Femur (tissue), 1 donor: Measurements from ENCODE around the gene AQR.
A peak's percentile ranks its signal among the peaks of the same experiment; 100 is the strongest.
"Not testable (repeated sequence)": the region's sequence is repeated elsewhere in the genome, so short reads cannot be mapped to it uniquely, and the experiment has no call there.

ENCODE experiments used
- DNase-seq: peaks from one replicate; pipeline ENCODE4 v3.0.0-alpha.2; 2017

Gene AQR

DNA sequence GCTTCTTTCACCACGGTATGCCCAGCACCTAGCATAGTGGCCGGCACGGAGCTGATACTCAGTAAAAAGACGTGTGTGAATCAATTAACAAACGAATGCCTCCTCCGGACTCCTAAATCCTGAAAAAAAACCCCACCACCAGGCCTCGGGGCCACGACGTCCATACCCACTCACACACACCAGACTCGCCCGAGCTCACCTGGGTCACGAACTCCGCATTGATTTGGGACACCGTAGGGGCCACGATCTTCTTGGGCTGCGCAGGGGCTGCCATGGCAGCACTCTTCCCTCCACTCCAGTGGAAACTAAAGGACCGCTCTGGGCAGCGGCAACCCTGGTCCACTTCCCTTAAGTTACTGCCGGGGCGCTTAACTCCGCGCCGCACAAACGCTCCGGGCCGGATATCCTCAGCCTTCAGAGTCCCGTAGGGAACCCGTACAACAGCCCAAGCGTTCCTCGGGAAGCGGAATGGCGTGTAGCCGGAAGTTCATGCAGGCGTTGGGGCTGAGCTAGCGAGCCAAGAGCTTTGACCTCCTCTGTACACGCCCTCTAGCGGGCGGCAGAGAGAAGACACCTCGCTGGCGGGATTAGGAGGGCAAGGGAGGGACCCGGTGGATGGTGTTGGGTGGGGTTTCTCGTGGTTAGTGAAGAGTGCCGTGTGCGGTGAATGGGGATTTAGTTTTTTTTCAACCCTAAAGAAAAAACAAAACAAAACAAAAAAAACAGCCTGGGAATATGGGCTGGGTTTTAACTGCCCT is at the start of gene AQR:
AQR (minus strand) TSS at position 403 of the 758 bp plus-strand sequence; CDS start at position 274, 129 bp downstream.
- DNase-seq, result peak; percentile 97

DNA sequence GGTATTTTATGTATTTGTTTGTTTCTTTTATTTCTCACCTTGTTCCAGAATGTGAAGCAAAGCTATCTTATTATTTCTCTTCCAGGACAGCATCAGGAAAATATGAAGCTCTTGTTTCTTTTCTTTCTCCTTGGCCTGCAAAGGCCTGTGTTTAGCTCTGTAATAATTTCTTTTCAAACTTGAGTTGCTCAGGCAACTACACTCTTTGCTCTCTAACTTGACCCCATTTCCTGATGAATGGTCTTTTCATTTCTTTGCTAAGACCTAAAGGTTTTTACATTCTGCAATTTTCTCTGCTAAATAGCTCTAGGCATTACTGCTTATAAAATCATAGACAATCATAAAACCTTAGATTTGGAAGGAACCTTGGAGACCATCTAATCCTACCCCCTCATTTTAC is 44.7 kb upstream of the AQR start:
- DNase-seq, result no peak

DNA sequence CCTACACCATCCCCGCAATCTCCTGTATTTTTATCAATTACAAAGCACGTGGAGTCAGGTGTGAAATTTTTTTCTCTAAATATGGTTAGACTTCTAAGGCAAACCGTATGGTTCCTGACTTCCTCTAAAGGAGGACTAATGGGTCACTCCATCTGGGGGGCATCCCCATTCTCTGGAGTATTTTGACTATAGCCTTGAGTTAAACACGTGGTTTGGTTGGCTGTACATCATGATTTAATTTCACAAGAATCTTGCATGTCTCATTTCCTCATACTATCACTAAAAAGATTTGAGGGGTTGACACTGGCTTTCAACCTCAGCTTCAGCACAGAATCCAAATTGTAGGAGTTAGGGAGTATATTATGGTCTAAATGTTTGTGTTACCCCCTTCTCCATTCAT is 43.8 kb upstream of the AQR start:
- DNase-seq, result no peak

DNA sequence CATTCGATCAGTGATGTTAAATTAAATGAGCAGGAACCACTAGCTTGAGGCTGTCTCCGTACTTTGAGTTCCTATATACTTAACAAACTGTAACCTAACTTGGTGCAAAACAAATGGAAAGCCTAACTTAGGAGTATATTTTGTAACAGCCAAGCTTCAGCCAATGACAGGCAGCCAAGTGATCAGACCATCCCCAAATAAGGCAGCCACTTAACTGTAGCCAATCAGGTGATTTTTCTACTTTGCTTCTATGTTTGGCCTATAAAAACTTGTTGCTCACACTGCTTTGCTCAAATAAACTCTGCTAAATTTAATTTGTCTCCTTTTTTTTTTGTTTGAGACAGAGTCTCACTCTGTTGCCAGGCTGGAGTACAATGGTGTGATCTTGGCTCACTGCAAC is 37.9 kb upstream of the AQR start:
- no peak for DNase-seq

DNA sequence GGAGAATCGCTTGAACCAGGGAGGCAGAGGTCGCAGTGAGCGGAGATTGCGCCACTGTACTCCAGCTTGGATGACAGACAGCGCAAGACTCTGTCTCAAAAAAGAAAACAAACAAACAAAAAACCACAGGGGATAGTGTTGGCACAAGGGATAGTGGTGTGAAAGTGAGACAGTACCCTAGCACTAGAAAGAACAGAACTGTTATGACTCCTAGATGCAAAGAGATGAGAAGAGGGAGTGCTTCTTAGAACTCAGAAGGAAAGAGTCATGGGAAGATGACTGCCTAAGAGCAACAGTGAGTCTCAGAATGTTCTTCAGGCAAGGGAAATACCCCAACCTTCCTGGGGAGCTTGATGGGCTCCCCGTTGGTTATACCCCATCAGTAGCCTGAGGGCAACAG is 36.4 kb upstream of the AQR start:
- DNase-seq, result no peak

DNA sequence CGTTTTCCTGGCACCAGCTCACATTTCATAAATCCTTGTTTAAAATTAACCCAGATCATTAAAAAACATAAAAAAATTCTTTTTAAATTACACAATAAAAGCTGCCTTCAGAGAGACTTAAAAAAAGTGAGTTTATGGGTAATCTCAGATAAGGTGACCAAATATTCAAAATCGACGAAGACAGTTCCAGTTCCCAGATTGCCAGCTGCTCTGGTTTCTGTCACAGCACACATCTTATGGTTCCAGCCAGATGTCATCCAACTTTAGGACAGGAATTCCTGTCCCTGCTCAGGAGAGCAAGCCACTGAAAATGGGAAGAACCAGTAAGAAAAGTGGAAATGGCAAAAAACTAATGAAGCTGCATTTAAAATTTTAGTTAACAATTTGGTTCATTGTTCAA is 34.4 kb upstream of the AQR start:
- no peak for DNase-seq

DNA sequence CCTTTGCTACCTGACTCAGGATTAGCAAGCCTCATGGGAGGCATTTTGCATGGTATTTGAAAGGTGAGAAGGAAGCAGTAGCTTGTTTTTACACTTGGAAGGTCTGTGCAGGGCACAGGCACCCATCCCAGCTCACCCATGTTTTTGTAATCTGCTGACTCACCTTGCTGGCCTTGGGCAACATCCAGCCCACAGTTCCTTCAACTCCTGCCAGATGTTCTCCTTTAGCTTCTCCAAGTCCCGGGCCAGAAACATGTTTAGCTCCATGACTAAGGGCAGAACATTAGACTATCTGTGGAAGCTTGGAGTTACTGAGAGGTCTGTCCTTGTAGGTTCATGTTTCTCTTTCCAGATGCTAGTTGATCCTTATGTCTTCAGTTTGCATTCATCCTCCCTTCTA is 31.0 kb upstream of the AQR start:
- DNase-seq, result no peak

DNA sequence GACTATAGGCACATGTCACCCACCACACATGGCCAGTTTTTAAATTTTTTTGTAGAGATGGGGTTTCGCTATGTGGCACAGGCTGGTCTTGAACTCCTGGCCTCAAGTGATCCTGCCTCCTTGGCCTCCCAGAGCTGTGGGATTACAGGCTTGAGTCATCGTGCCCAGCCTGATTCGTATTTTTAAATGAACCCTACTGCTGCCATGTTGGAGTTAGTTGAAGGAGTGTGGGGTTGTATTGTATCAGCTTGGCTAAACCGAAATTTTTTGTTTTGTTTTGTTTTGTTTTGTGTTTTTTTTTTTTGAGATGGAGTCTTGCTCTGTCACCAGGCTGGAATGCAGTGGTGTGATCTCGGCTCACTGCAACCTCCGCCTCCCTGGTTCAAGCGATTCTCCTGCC is 30.4 kb upstream of the AQR start:
- DNase-seq, result no peak

DNA sequence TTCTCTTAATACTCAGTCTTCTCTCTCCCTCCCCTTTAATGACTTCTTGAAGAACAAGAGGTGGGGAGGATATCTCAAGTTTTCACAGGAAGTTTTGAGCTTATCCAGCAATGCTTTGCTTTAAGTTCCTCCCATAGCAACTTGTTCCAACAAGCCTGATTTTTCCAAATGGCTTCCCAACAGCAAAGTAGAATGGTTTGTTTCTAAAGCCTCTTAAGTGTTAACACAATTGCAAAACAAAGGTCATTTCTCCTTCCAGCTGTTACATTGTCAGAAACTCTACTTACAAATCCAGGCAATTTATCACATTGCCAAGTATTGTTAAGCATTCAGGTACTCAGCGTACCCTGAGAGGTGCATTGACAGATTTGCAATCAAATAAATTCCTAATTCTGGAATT is 25.4 kb upstream of the AQR start:
- no peak for DNase-seq

DNA sequence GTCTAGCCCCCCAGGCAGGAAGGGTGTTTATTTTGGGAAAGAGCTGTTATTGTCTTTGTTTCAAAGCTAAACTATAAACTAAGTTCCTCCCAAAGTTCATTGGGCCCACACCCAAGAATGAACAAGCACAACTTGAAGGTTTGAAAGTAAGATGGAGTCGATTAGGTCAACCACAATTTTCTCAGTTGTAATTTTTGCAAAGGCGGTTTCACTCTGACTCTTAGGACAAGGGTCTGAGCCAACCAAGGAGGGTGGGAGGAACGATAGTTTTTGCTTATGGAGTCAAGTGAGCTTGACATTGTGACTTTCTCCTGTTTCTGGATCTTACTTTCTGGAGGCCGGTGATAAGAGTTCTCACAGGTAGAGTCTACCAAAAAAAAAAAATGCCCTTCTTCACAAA is 24.3 kb upstream of the AQR start:
- DNase-seq, result no peak

DNA sequence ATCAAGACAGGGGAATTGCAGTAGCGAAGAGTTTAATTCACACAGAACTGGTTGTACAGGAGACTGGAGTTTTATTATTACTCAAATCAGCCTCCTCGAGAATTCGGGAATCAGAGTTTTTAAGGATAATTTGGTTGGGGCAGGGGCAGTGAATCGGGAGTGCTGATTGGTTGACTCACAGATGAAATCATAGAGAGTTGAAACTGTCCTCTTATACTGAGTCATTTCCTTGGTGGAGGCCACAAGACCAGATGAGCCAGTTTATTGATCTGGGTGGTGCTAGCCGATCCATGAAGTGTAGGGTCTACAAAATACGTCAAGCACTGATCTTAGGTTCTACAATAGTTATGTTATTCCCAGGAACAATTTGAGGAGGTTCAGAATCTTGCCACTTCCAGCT is 23.9 kb upstream of the AQR start:
- no peak for DNase-seq

DNA sequence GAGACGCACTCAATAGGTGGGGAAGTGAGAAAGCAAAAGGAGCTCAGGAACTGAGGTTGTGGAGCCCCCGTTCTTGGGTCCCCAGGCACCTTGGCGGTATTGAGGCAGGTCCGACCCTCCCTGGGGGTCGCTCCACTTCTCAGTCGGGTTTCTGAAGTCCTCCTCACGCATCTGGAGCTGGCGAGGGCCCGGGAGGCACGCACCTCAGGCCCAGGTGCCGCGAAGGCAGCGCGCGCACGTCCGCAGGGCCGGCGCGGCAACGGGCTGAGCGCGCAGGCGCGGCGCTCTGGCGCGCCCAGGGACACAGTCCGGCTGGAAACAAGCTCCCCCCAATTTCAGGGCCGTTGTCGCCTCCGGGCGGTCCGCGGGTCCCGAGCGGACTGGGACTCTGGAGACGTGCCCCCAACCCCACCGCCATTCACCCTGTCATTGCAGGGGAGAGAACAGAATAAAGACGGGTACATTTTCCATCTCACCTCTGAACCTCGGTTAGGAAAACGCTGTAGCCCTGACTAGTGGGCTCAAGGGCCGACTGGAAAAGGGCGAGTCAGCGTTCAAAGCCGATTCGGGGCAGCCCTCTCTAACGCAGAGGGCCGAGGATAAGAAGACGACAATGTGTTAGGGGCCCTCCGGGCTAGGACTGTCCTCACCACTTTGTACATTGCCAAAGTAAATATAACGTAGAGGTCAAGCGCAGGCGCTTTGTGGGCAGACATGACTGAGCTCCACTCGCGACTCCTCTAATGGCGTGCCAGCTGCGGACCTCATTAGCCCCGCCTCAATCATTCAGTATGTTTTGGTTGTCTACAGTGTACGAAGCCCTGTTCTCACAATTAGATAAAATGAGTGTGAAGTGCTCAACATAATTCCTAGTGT is 18.7 kb upstream of the AQR start, which contains the start of gene ZNF770:
ZNF770 (minus strand) TSS at position 261 of the 876 bp plus-strand sequence. CDS start 4,853 bp downstream, outside the sequence.
- DNase-seq, result peak; percentile 89

DNA sequence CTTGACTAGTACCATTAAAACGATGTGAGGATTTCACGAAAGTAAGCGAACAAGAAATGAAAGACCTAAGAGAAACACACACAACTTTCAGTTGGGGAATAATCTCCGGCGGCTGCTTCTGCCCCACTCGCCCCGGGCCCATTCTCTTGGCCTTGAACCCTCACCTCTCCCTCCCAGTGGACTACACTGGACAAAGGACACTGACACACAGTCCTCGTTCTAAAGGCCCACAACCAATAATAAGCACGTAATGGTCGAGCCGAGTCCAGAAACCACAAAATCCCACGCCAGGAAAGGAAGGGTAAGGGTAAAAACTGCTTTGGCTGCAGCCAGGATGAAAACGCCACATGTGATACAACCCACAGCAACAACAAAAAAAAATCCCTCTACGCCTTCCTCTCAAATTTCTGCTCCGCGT is 18.1 kb upstream of the AQR start:
- no peak for DNase-seq

DNA sequence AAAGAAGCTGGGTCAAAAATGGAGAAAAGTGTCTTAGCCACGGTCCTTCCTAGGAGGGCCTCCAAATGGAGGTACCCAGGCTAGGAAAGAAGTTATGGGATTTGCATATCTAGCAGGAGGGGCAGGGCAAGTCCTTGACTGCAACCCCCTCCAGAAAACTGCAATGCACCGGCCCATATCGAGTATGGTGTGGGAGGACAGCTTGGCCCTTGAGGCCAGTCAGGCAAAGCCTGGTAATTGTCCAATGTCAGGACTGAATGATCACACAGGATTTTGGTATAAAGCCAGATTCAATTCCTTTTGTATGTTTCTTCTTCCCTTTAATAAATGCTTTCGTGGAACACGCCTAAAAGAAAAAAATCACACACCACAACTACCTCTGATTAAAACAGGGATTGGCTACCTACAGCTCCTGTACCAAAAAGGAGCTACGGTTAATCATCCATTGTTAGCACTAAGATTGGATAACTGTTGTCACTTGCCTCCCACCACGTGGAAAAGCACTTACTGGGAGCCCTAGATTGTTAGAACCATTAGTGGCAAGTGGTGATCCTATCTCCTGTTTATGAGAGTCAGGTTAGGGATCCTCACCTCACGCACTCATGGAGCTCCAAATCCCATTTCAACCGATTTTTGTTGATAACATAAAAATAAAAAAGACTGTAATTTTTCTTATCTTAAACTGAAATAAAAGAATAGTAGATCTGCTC is 17.4 kb upstream of the AQR start:
- DNase-seq, result no peak

DNA sequence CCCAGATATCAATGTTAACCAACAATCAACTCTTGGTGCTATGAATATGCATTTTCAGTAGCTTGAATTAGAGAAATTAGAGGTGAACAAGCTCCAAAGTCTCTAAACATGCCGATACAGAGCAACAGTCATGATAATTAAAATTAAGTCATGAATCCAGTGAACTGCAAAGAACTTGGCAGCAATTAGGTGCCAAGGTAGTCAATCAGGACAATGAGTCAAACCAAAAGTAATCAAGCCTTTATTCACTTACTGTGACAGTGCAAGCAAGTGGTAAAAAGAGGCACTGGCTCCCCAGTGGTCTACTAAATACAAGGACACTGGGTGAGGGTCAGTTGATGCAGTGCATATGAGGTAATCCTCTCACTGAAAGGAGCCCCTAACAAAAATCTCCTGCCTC is 16.8 kb upstream of the AQR start:
- no peak for DNase-seq

DNA sequence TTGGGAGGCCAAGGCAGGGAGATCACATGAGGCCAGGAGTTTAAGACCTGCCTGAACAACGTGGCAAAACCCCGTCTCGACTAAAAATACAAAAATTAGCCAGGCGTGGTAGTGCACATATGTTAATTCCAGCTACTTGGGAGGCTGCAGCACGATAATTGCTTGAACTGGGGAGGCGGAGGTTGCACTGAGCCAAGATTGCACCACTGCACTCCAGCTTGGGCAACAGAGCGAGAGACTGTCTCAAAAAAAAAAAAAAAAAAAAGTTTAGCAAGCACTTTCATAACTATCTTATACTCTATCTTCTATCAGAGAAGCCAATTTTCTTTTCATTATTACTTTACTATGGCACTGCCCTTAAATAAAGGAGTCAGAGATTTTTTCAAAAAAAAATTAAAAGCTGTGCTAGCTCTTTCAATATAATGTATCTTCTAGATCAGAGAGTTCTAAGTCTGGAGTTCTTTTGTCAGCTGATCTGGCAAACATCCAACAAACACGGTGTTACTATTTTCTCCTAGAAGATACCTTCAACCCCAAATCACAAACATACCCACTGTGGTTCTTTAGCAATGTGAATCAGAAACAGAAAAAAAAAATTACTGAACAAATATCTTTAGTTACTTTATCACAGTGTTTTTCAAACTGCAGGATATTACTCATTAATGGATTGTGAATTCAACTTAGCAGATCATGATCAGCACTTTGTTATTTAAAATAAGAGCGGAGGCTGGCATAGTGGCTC is 15.5 kb upstream of the AQR start:
- DNase-seq, result no peak

DNA sequence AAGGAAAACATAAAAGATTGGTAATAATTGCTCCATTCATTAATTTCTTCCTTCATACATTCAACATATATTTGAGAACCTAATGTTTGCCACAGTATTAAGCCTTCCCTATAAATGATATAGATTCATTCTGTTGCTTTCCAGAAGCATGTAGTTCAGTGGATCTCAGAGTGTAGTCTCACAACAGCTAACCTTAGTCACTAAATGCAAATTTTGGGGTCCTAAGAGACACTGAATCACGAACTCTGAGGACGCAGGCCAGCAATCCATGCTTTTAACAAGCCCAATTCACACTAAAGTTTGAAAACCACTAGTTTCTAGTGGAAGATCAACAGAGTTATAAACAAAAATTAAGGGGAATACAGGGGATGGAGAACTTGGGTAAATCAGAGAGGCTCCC is 7.2 kb upstream of the AQR start:
- DNase-seq, result no peak

DNA sequence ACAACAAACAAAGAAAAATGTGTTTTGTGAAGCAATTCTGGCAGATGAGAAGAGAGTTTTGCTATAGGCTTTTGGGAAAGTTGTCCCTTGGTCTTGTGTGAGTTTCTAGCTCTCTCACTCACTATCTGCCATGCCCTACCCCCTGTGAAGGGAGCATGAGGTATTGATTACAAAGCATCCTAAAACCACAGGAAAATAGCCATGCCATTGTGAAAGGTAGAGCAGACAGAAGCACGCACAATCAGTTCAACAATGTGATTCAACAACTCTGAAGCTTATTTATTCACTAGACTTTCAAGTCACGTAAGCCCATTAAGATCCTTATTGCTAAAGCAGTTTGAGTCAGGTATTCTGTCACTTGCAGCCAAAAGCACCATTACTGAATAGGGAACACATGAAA is 6.5 kb upstream of the AQR start:
- no peak for DNase-seq

DNA sequence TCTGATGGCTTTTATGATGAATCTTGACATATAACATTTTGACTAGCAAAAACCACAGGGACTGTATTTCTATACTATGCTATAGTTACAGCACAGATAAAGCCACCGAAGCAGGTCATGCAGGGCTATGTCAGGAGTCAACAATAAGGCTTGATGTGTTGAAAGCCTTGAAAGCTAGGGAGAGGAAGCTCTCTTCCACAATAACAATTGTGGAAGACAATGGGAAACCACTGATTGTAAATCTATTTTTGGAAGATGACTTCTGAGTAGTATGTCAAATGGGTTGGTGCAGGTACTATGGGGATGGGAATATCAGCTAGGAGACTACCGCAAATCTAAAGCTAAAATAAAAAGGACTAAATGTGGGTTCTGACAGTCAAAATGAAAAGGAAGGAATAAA is 4.0 kb upstream of the AQR start:
- no peak for DNase-seq

DNA sequence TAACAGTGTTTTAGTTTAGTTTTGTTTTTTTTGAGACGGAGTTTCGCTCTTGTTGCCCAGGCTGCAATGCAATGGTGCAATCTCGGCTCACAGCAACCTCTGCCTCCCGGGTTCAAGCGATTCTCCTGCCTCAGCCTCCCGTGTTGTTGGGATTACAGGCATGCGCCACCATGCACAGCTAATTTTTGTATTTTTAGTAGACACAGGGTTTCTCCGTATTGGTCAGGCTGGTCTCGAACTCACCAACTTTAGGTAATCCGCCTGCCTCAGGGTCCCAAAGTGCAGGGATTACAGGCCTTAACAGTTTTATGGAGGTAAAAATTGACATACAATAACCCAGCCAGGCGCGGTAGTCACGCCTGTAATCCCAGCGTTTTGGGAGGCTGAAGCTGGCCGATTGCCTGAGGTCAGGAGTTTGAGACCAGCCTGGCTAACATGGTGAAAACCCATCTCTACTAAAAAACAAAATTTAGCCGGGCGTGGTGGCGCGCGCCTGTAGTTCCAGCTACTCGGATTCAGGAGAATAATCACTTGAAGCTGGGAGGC is 629 bp upstream of the AQR start:
- DNase-seq, result not testable (repeated sequence)

DNA sequence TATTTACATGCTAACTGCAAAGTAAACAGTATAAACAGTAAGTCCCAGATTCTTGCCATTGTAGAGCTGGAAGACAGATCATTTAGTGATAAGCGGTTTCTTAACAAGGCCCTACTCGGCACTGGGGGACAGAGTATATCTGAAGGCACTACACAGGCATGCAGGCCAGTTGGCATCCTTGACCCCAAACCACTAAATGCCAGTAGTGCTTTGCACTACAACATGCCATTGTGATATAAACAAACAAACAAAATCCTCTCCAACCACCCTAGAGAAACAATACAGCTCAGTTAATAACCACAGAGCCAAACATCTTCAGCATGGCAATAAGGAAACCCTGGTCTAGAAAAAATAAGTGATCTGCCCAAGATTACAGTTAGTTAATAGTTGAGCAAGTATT is 5.3 kb downstream of the AQR start:
- DNase-seq, result no peak

DNA sequence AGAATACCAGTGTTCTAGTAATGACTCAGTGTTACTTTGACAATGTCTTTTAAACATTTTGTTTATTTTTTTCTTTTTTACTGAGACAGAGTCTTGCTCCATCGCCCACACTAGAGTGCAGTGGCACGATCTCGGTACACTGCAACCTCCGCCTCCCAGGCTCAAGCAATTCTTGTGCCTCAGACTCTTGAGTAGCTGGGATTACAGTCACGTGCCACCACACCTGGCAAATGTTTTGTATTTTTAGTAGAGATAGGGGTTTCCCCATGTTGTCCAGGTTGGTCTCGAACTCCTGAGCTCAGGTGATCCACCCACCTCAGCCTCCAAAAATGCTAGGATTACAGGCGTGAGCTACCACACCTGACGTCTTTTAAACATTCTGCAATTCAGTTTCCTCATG is 15.7 kb downstream of the AQR start:
- DNase-seq, result no peak

DNA sequence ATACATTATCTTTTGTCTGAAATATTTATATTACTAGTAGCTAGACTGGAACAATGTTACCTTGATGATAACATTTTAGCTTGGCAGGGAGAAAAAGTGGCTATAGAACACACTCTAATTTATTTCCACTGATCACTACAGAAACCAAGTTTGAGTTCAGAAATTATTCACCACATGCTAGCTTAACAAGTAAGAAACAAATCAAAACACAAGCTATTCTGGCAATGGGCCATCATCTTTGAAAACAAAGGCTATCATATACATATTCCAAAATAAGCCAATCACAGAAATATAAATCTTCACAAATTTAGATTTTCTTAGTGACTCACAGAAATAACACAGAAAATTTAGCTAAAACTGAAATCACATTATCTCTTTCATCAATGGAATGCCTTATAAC is 17.1 kb downstream of the AQR start:
- no peak for DNase-seq
